ENCODE measurements around the gene EFHD1.

Gene EFHD1

GRCh38 chr2:232655392-232655791, 22.0 kb downstream of the EFHD1 start:
- no peak overlapping the region for H3K27ac ChIP-seq (ENCODE audit: low read depth, low read length)
- no peaks in the 10 kb centered on the region for H3K4me1 ChIP-seq (ENCODE audit: control insufficient read depth, low read length)
- no peaks in the 10 kb centered on the region for H3K9me2 ChIP-seq (replicated peaks; ENCODE audit: control insufficient read depth, low read length)
- H3K36me3 ChIP-seq (ENCODE audit: control insufficient read depth, low read length): no peaks in the 10 kb centered on the region
- no peak overlapping the region for H3K4me3 ChIP-seq (ENCODE audit: low read length)
- no peaks in the 10 kb centered on the region for H4K20me1 ChIP-seq (ENCODE audit: control insufficient read depth, insufficient read depth, low read depth, low read length)
- no peaks in the 10 kb centered on the region for H3K79me2 ChIP-seq (ENCODE audit: control insufficient read depth, low read length)
- TF ChIP-seq CTCF (IDR thresholded peaks at IDR 0.05; ENCODE audit: low read depth, low read length, poor library complexity, severe bottlenecking) (no peak), EZH2phosphoT487 (IDR thresholded peaks at IDR 0.05; ENCODE audit: borderline replicate concordance, low read length) (no peak)
- no peaks in the 10 kb centered on the region for H3F3A ChIP-seq (ENCODE audit: control insufficient read depth, insufficient read depth)
- H3K4me2 ChIP-seq (ENCODE audit: low read length): no peak overlapping the region
- H3K9me3 ChIP-seq (ENCODE audit: control insufficient read depth, insufficient read depth, low read length): no peaks in the 10 kb centered on the region
- H3K27me3 ChIP-seq (ENCODE audit: control insufficient read depth, low read length): peaks cover 6% of the 10 kb centered on the region; the same call in 1 of the 2 replicates

GRCh38 chr2:232658217-232658785, 24.9 kb downstream of the EFHD1 start:
- H3F3A ChIP-seq (ENCODE audit: control insufficient read depth, insufficient read depth): no peaks in the 10 kb centered on the region
- H4K20me1 ChIP-seq (ENCODE audit: control insufficient read depth, insufficient read depth, low read depth, low read length): no peaks in the 10 kb centered on the region
- TF ChIP-seq EZH2phosphoT487 (IDR thresholded peaks at IDR 0.05; ENCODE audit: borderline replicate concordance, low read length) (no peak), CTCF (IDR thresholded peaks at IDR 0.05; ENCODE audit: low read depth, low read length, poor library complexity, severe bottlenecking) (peak; percentile 42)
- H3K9me3 ChIP-seq (ENCODE audit: control insufficient read depth, insufficient read depth, low read length): no peaks in the 10 kb centered on the region
- no peaks in the 10 kb centered on the region for H3K9me2 ChIP-seq (replicated peaks; ENCODE audit: control insufficient read depth, low read length)
- H3K36me3 ChIP-seq (ENCODE audit: control insufficient read depth, low read length): no peaks in the 10 kb centered on the region
- peaks cover 6% of the 10 kb centered on the region; the same call in 1 of the 2 replicates for H3K27me3 ChIP-seq (ENCODE audit: control insufficient read depth, low read length)
- H3K4me1 ChIP-seq (ENCODE audit: control insufficient read depth, low read length): no peaks in the 10 kb centered on the region
- no peaks in the 10 kb centered on the region for H3K79me2 ChIP-seq (ENCODE audit: control insufficient read depth, low read length)
- H3K4me2 ChIP-seq (ENCODE audit: low read length): no peak overlapping the region
- no peak overlapping the region for H3K4me3 ChIP-seq (ENCODE audit: low read length)
- no peak overlapping the region for H3K27ac ChIP-seq (ENCODE audit: low read depth, low read length)

- H3F3A ChIP-seq (ENCODE audit: control insufficient read depth, insufficient read depth): no peaks in the 10 kb centered on the region
- peaks cover 6% of the 10 kb centered on the region; the same call in 1 of the 2 replicates for H3K27me3 ChIP-seq (ENCODE audit: control insufficient read depth, low read length)
- no peak overlapping the region for H3K4me2 ChIP-seq (ENCODE audit: low read length)
- H3K9me3 ChIP-seq (ENCODE audit: control insufficient read depth, insufficient read depth, low read length): no peaks in the 10 kb centered on the region
- H3K4me3 ChIP-seq (ENCODE audit: low read length): no peak overlapping the region
- TF ChIP-seq EZH2phosphoT487 (IDR thresholded peaks at IDR 0.05; ENCODE audit: borderline replicate concordance, low read length) (no peak), CTCF (IDR thresholded peaks at IDR 0.05; ENCODE audit: low read depth, low read length, poor library complexity, severe bottlenecking) (no peak)
- H3K9me2 ChIP-seq (replicated peaks; ENCODE audit: control insufficient read depth, low read length): no peaks in the 10 kb centered on the region
- no peak overlapping the region for H3K27ac ChIP-seq (ENCODE audit: low read depth, low read length)
- no peaks in the 10 kb centered on the region for H4K20me1 ChIP-seq (ENCODE audit: control insufficient read depth, insufficient read depth, low read depth, low read length)
- no peaks in the 10 kb centered on the region for H3K79me2 ChIP-seq (ENCODE audit: control insufficient read depth, low read length)
- no peaks in the 10 kb centered on the region for H3K4me1 ChIP-seq (ENCODE audit: control insufficient read depth, low read length)
- no peaks in the 10 kb centered on the region for H3K36me3 ChIP-seq (ENCODE audit: control insufficient read depth, low read length)
Observed at GRCh38 chr2:232659359-232659758, 26.0 kb downstream of the EFHD1 start.

Data from DOHH2 (cell line).